HEK293 (cell line): ENCODE results near the gene PPP1R1C.

ENCODE experiments used
- CTCF ChIA-PET: fragments of 350-600 bp; formaldehyde crosslinking; extraction: SDS; loops from one replicate; lab custom pipeline; 2021; ENCODE audit warnings: antibody characterized with exemption; lab: Yijun Ruan, JAX
- POLR2A ChIA-PET: fragments of 300-600 bp; formaldehyde crosslinking; extraction: SDS; loops from one replicate; lab custom pipeline; 2020; ENCODE audit warnings: antibody characterized with exemption, inconsistent platforms; lab: Yijun Ruan, JAX
- H3K27ac ChIP-seq: fragments of 200-500 bp; sonication (Bioruptor generic); 2 replicates; pipeline ENCODE4 v1.5.1; 2014; ENCODE audit warnings: low read depth, low read length, control low read depth, inconsistent platforms; ENCODE audit errors: extremely low read depth
- H3K36me3 ChIP-seq, 2 experiments: fragments of 200-500 bp in 1 of 2; sonication (Bioruptor generic) in 1 of 2; 1 replicate in 1 of 2; 2 replicates in 1 of 2; pipeline ENCODE4 v1.5.1; 2014 to 2017; ENCODE audit warnings: inconsistent platforms in 2 of 2, low read length in 2 of 2; ENCODE audit not compliant: control insufficient read depth in 2 of 2, insufficient read depth in 1 of 2
- H3K4me1 ChIP-seq: fragments of 200-500 bp; sonication (Bioruptor generic); 2 replicates; pipeline ENCODE4 v1.5.1; 2014; ENCODE audit warnings: mild to moderate bottlenecking, low read length, inconsistent platforms; ENCODE audit not compliant: control insufficient read depth, insufficient read depth
- H3K4me3 ChIP-seq: 2 replicates; pipeline ENCODE4 v1.5.1; 2011; ENCODE audit warnings: low read depth, mild to moderate bottlenecking, control low read depth, low read length, moderate library complexity
- H3K9me3 ChIP-seq: fragments of 200-500 bp; sonication (Bioruptor generic); 2 replicates; pipeline ENCODE4 v1.5.1; 2014; ENCODE audit warnings: low read depth, low read length, inconsistent platforms; ENCODE audit not compliant: control insufficient read depth, insufficient read depth
- FEZF1 ChIP-seq: fragments of 450-650 bp; formaldehyde crosslinking; IDR thresholded peaks from 2 replicates; pipeline ENCODE4 v1.5.1; 2016; ENCODE audit warnings: missing biosample characterization, missing genetic modification characterization
- HOXC10 ChIP-seq: sonication (generic); formaldehyde crosslinking; IDR thresholded peaks from 2 replicates; pipeline ENCODE4 v1.8.1; 2023; ENCODE audit warnings: mild to moderate bottlenecking, missing genetic modification reagents
- KLF8 ChIP-seq: fragments of 450-650 bp; formaldehyde crosslinking; IDR thresholded peaks from 2 replicates; pipeline ENCODE4 v1.5.1; 2016; ENCODE audit warnings: missing biosample characterization, missing genetic modification characterization
- MYNN ChIP-seq: fragments of 450-650 bp; formaldehyde crosslinking; IDR thresholded peaks from 2 replicates; pipeline ENCODE4 v1.5.1; 2016; ENCODE audit warnings: missing biosample characterization, missing genetic modification characterization, borderline replicate concordance
- OVOL3 ChIP-seq: fragments of 450-650 bp; formaldehyde crosslinking; IDR thresholded peaks from 2 replicates; pipeline ENCODE4 v1.5.1; 2016; ENCODE audit warnings: missing biosample characterization, missing genetic modification characterization
- PRDM10 ChIP-seq: fragments of 450-650 bp; formaldehyde crosslinking; IDR thresholded peaks from 2 replicates; pipeline ENCODE4 v1.5.1; 2016; ENCODE audit warnings: missing biosample characterization, missing genetic modification characterization
- PRDM2 ChIP-seq: fragments of 450-650 bp; formaldehyde crosslinking; IDR thresholded peaks from 2 replicates; pipeline ENCODE4 v1.5.1; 2016; ENCODE audit warnings: missing biosample characterization, missing genetic modification characterization, borderline replicate concordance
- SP2 ChIP-seq: fragments of 450-650 bp; formaldehyde crosslinking; IDR thresholded peaks from 2 replicates; pipeline ENCODE4 v1.5.1; 2016; ENCODE audit warnings: missing biosample characterization, missing genetic modification characterization
- WT1 ChIP-seq: fragments of 450-650 bp; formaldehyde crosslinking; IDR thresholded peaks from 2 replicates; pipeline ENCODE4 v1.5.1; 2016; ENCODE audit warnings: missing biosample characterization, missing genetic modification characterization
- ZNF140 ChIP-seq: fragments of 450-650 bp; formaldehyde crosslinking; IDR thresholded peaks from 2 replicates; pipeline ENCODE4 v1.5.1; 2016; ENCODE audit warnings: missing biosample characterization, missing genetic modification characterization
- ZNF174 ChIP-seq: fragments of 450-650 bp; formaldehyde crosslinking; IDR thresholded peaks from 2 replicates; pipeline ENCODE4 v1.5.0; 2017; ENCODE audit warnings: missing biosample characterization, mild to moderate bottlenecking, missing genetic modification characterization
- ZNF513 ChIP-seq: fragments of 450-650 bp; IDR thresholded peaks from 2 replicates; pipeline ENCODE4 v1.5.1; 2018; ENCODE audit warnings: missing biosample characterization, missing genetic modification characterization
- ZNF621 ChIP-seq: fragments of 450-650 bp; formaldehyde crosslinking; IDR thresholded peaks from 2 replicates; pipeline ENCODE4 v1.5.1; 2017; ENCODE audit warnings: missing biosample characterization, missing genetic modification characterization
- ZNF843 ChIP-seq: fragments of 450-650 bp; formaldehyde crosslinking; IDR thresholded peaks from 2 replicates; pipeline ENCODE4 v1.5.1; 2016; ENCODE audit warnings: missing biosample characterization, missing genetic modification characterization
- ZXDB ChIP-seq: fragments of 450-650 bp; formaldehyde crosslinking; IDR thresholded peaks from 2 replicates; pipeline ENCODE4 v1.5.1; 2016; ENCODE audit warnings: missing biosample characterization, missing genetic modification characterization

Gene PPP1R1C

GRCh38 chr2:182078988-182079602 is 93.4 kb downstream of the PPP1R1C start (continued):
- TF ChIP-seq MYNN (tag by site-specific recombination) (no peak), FEZF1 (tag by site-specific recombination) (peak; percentile 68), OVOL3 (tag by site-specific recombination) (peak; percentile 81; the same call in 1 of the 2 replicates), KLF8 (tag by site-specific recombination) (peak; percentile 79), WT1 (tag by site-specific recombination) (peak; percentile 72), ZNF513 (tag by site-specific recombination) (peak; percentile 51; the same call in 1 of the 2 replicates), PRDM10 (tag by site-specific recombination) (peak; percentile 35; the same call in 1 of the 2 replicates), ZNF174 (no peak), HOXC10 (CRISPR knock-in tag) (no peak), ZNF140 (tag by site-specific recombination) (no peak), ZXDB (tag by site-specific recombination) (peak; percentile 76)

GRCh38 chr2:182080493-182080892 is 94.8 kb downstream of the PPP1R1C start:
- POLR2A ChIA-PET: no interaction called here
- H3K4me1 ChIP-seq: peaks cover 12% of the 10 kb centered on the region
- no peaks in the 10 kb centered on the region for H3K36me3 ChIP-seq
- H3K27ac ChIP-seq: no peak overlapping the region
- H3K4me3 ChIP-seq: no peak overlapping the region
- CTCF ChIA-PET: no interaction called here
- TF ChIP-seq ZNF843 (tag by site-specific recombination): no peak
- TF ChIP-seq SP2 (tag by site-specific recombination): no peak
- TF ChIP-seq ZNF621: no peak
- TF ChIP-seq, all 188 proteins: peak for 0
- H3K9me3 ChIP-seq: no peaks in the 10 kb centered on the region

- ChIA-PET CTCF (interaction anchor here (1.0 to 1.1 kb wide), 2 partner anchors 10 to 104 kb away, joined by 4 read pairs; no protein-coding TSS in a partner anchor), POLR2A (no interaction called here)
- Histone ChIP-seq H3K27ac (no peak overlapping the region), H3K9me3 (no peaks in the 10 kb centered on the region), H3K36me3 (no peaks in the 10 kb centered on the region), H3K4me3 (no peak overlapping the region), H3K4me1 (peaks cover 12% of the 10 kb centered on the region)
- TF ChIP-seq PRDM2: no peak
These were observed 96.1 kb downstream of the PPP1R1C start for GRCh38 chr2:182081602-182082260.
